Renal pelvis (tissue), 4 donors: ENCODE results near the gene APP. TPM values are rescaled to one million over a fixed set of nuclear protein-coding genes. Genes with fewer than 3 reads are reported as not detected.

Source experiments
- DNase-seq: peaks from one replicate; pipeline ENCODE4 v3.0.0-alpha.2; 2013
- polyA plus RNA-seq, 3 donors: library from polyadenylated mRNA; unstranded; fragments of 120-200 nt; gene quantifications; one replicate each; pipeline ENCODE4 v1.2.1, GENCODE V29; 2013; ENCODE audit not compliant: insufficient read length in 3 of 3

APP gene
- polyA plus RNA-seq, 3 donors: 807 to 871 (median 813) TPM

- DNase-seq: no peak
These were observed 6.6 kb upstream of the APP start for GRCh38 chr21:26177187-26177586.

GRCh38 chr21:26171258-26172100 is 909 bp upstream of the APP start:
- no peak for DNase-seq

DNA sequence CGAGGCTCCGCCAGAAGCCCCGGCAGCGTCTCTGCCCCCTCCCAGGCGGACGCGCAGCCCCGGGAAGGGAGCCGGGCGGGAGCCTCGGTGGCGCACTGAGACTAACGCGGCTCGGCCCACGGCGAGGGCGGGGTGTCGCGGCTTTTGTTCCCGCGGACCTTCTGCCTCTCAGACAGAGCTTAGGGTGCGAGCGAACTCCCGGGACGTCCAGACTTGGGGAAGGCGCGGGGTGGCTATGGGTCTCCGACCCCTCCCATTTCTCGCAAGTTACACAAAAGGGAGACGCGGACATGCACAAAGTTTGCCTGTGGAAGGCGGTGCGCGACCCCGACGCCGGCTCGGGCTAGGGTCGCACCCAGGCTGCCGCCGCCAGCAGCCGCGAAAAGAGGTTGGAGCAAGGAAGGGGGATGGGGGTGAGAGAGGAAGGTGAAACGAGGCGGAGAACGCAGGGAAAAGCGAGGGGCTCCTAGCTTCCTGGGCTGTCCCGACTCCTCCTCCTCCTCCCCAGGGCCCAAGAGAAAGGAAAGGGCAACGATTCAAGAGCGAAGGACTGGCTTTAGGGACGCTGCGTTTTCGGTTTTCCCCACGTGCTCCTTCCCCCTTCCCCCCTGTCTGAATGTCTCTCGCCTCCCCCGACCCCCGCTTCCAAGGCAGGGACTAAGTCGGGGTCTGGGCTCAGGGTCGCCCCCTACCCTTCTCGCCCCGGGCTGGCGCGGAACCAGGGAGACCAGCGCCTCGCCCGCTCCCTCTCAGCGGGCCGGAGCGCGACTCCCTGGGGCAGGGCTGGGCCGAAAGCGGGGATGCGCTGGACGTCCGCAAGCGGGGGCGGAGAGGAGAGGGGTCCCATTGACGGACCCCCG is 729 bp downstream of the APP start:
- peak; percentile 61 for DNase-seq

GRCh38 chr21:26169061-26169610 is 1.4 kb downstream of the APP start:
- DNase-seq: peak; percentile 69

GRCh38 chr21:26168371-26168770 is 2.2 kb downstream of the APP start:
- DNase-seq: no peak

DNA sequence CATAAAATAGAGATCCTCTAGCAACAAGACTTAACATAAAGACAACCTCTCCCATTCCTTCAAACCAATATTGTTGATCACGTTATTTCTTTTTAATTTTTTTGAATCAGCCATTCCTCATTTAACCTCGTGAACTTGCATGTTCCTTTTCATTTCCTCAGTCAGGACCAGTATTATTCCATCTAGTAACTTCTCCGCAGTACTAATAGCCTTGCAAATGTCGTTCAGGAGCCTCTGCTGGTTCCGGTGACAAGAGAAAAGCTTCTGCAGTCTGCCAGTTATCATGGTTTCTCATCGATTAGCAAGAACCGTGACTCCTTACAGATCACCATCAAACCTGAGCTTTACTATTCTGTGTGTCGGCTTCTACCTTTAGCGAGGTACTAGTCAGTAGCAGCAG is 3.0 kb downstream of the APP start:
- DNase-seq: no peak

- no peak for DNase-seq
These were observed 5.2 kb downstream of the APP start for GRCh38 chr21:26165331-26165730.

DNA sequence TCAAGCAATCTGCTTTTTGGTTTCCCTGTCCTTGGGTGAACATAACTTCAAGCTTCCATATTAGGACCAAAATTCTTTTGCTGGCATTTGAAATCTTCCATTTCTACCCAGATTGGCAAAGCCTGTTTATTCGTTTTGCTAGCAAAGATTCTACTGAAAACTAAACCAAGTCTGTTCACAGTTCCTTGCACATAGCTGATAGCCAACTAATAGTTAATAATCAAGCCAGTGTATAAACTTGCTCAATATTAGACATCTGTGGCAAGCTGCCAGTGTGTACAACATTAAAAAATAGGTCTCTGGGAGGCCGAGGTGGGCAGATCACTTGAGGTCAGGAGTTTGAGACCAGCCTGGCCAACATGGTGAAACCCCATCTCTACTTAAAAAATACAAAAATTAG is 6.3 kb downstream of the APP start:
- no peak for DNase-seq

DNA sequence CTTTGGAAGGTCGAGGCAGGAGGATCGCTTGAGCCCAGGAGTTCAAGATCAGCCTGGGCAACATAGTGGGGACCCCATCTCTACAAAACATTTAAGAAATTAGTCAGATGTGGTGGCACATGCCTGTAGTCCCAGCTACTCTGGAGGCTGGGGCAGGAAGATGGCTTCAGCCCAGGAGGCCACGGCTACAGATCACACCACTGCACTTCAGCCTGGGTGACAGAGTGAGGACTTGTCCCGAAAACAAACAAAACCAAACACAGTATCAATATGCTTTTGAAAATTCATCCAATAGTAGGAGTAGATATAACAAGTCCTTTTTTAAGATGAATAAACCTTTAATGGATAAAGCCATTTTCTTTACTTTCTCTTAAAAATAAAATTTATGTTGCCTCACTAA is 8.5 kb downstream of the APP start:
- no peak for DNase-seq

DNA sequence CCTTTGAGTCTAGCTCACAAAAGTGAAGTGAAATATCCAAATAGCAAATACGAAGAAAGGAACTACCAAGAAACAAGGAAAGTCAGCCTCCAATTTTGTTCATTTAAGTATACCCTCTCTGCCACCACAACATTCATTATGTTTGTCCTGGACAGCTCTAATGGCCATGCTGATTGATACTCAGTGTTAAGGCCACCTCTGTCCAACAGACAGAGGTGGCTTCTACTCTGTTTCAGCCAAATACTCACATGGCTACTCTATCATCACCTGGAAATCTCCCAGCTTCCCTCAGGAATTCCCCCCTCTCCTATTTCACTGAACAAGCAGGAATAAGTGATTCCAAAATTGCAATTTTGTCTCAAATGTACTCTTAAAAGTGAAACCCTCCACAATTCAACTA is 10.7 kb downstream of the APP start:
- no peak for DNase-seq

DNA sequence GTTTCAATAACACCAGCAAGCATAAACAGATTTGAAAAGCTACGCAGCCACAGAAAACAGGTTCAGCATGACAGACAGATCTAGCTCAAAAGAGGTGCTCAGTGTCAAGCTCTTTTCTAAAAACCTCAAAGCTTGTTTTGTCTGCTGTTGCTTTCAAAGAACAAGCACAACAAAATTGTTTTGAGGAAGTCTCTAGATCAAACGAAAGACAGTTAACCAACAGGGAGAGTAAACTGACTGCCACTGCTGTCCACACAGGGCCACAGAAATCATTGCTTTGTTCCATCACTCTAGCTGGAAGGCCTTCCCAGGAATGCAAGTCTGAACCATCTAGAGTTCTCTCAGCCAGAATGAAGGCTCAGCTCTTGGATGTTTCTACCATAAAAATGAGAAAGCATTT is 12.8 kb downstream of the APP start:
- no peak for DNase-seq

- DNase-seq: no peak
These were observed 15.8 kb downstream of the APP start for GRCh38 chr21:26154753-26155152.

DNA sequence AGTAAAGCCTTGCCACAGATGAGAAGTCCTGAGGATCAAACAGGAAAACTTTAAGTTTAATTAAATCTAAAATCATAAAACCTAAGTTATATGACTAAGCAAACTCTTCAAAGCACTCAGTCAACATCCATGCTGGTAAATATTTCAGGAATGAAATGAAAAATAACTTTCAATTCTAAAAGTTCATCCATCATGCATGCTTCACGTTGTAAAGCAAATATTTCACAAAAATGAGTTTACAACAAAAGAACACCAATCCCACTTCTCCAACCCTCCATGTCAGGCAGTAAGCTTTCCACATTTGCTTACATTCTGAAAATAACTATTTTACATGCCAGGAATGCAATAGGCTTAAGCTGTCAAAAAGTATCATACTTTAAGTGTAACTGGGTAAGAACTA is 16.8 kb downstream of the APP start:
- no peak for DNase-seq

GRCh38 chr21:26148840-26149354 is 21.7 kb downstream of the APP start:
- no peak for DNase-seq

DNA sequence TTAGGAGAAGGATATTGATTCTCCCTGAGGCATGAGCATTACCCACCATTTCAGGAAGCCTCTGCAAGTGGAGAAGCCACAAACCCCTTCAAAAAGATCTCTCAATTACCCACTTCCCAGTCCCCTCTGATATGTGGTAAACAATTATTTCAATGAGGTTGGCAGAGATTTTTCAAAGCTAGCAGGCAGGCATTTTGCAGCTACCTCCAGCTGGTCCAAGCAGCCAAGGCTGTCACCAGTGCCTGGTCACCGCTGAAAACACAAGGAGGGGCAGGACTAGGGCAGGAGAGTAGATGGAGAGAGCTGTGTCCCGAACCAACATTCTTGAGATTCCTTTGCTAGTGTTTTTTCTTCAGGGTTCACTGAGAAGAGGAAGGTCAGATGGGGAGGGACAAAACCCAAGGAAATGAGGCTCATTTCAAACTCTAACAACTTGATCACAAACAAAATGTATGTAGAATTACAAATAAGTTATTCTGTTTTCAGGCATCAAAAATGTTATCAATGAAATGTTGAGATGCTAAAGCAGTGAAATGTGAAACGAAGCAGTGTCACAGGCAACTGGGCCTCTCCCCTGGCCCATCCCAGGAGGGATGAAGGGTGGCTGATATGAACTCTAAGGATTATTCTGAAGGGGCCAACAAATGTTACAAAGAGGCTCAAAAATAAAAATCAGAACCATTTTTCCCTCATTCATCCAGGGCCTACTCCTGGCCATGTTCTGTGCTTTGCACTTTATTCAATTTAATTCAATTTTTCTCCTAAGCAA is 22.3 kb downstream of the APP start:
- DNase-seq: peak; percentile 69

DNA sequence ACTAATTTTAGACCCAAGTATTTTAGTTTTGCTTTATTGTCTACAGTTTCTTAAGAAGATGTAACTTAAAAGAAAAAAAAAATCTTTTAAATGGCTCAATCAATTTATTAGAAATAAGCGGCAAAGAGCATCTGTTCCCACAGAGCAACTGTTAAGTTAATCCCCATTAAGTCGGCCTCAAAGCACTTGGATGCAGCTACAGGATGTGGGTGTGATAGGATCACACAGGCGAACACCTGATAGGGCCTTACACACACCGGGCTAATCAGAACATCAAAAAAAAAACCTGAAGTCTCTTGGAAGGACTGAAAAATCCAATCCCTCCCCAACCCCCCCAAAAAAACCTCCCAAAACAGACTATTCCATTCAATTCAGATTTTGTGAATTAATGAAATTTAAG is 23.0 kb downstream of the APP start:
- no peak for DNase-seq

DNA sequence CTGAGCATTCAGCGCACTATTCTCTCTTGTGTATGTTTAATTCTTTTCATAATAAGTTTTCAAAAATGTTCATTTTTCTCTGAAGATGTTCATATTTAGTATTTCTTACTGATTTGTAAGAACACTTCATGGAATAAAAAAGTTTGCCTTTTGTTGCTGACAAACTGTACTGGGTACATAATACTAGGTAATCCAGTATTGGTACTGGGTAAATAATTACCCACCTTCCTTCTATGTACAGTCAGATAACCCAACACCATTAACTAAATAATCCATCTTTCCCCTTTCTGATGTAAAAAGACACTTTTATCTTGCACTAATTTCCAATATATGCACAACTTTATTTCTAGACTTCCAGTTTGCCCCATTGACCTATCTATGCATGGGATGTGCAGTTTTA is 23.9 kb downstream of the APP start:
- DNase-seq: no peak

GRCh38 chr21:26144031-26144430 is 26.5 kb downstream of the APP start:
- no peak for DNase-seq

DNA sequence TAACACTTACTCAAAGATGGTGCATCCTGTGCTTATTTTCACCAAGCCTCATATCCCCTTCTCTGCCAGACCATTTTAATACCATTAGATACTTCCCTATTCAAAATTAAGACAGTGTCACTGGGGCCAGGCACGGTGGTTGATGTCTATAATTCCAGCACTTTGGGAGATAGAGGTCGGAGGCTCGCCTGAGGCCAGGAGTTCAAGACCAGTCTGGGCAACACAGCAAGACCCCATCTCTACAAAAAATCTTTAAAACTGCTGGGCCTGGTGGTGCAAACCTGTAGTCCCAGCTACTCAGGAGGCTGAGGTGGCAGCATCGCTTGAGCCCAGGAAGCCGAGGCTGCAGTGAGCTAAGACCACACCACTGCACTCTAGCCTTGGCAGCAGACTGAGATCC is 28.2 kb downstream of the APP start:
- DNase-seq: no peak

GRCh38 chr21:26140926-26141325 is 29.6 kb downstream of the APP start:
- no peak for DNase-seq

DNA sequence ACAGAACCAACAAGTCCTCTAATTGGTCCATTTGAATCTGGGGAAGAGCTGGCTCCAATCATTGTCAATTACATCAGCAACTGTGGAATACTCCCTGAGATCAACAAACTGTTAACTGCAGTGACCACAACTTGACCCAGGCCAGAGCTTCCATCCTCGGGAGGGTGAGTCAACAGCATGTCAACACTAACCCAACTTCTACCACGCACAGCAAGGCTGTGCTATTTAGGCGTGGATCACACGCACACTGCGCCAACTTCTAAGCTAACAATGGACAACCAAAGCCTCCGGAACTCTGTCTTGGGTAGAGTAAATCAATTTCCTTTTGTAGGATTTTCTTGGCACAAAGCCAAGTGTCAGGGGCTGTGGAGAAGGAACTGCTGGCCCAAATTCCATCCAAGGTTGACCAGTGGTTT is 30.4 kb downstream of the APP start:
- no peak for DNase-seq
